Fibroblast of the conjunctiva (primary cell): ENCODE results near the gene MEOX1.
A peak's percentile ranks its signal among the peaks of the same experiment; 100 is the strongest.
"Not testable (repeated sequence)": the region's sequence is repeated elsewhere in the genome, so short reads cannot be mapped to it uniquely, and the experiment has no call there.

Experiments used
- DNase-seq: peaks from one replicate; pipeline ENCODE4 v3.0.0-alpha.2; 2010; ENCODE audit warnings: low read depth

The MEOX1 gene

DNA sequence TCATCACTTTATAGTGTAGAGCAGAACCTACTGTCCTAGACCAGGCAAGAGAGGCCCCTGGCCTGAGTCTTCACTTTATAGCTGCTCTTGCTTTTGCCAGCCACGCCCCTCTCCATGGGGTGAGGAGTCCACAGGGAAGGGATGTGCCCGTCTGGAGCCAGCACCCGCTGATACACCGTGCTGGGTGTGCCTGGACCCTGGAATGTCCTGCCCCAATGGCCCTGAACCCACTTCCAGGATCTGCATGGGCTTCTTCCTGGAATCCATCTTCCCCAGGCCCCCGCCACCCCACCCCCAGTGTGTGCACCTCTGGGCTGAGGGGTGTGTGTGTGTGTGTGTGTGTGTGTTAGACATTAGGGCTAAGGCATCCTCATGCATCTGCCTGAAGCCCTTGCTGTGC lies 44.9 kb downstream of the MEOX1 start:
- no peak for DNase-seq

DNA sequence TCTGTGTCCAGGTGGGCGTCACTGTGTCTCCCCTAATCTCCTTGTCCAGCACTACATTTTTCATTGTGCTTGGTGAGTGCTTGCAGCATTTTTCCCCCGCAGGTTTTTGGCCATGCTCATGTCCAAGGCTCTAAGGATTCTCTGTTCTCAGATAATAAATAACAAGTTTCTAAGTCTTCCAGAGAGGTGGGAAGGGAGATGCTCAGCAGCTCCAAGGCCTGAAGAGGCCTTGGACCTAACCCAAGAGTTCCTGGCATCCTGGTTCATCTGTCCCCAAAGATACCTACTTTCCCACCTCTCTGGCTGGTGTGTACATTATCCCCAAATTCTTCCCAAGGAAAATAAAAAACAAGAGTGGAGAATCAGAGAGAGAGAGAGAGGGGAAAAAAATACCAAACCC lies 45.3 kb downstream of the MEOX1 start:
- DNase-seq: no peak

DNA sequence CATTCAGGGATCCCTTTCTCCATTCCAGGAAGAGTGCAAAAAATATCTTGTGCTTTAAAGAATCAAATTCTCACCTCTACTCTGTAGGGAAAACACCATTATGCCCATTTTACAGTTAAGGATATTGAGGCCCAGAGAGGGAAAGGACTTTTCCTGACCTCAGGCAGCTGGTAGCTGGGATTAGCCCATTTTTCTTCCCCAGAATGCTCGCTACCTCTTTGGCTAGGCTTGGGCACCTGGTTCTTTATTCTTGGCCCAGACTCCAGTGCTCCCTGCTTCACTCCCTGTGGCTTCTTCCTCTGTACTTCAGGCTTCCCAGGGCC lies 45.7 kb downstream of the MEOX1 start:
- DNase-seq: no peak

DNA sequence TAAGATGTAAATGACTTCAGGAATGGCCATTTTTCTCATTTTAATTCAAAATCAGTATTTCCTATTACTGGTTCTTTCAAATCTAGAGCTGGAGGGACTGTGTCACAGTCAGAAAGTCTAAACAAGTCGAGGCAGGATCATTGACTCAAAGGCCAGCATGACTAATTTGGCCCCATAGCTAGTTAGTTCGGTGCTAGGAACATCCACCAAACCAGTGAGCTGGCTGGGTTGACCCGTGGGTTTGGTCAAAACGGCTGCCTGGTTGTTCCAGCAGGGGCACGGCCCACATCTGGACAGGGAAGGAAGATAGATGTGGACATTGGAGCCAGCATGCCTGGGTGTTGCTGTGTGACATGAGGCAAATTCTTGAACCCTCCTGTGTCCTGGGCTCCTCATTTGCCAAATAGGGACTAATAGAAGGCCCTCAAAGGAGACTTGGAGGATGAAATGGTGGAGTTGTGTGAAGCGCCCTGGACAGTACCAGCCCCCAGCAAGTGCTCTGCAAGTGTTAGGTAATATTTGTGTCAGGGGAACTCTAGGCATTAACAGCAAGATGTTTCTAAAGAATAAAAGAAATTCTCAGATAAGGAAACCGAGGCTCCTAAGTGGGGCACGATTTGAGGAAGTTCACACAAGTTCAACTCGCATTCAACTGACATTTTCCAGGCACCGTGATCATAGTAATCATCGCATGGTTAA lies 46.2 kb downstream of the MEOX1 start:
- no peak for DNase-seq

DNA sequence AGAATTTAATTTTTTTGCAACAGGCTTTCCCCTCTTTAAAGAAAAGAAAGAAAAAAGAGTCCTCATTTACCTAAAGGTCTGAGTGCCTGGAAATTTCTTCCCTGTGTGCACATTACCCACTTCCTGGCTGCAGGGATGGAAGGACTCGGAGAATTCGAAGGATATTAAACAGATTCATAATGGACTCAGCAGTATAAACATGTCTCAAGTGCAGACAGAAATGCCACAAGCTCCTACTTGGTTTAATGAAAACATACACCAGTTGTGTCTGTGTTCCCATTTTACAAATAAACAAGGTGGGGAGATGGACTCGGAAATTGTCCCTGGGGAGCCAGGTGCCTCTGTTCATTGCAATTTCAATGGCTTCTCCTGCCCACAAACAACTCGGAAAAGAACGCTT lies 47.2 kb downstream of the MEOX1 start:
- no peak for DNase-seq

DNA sequence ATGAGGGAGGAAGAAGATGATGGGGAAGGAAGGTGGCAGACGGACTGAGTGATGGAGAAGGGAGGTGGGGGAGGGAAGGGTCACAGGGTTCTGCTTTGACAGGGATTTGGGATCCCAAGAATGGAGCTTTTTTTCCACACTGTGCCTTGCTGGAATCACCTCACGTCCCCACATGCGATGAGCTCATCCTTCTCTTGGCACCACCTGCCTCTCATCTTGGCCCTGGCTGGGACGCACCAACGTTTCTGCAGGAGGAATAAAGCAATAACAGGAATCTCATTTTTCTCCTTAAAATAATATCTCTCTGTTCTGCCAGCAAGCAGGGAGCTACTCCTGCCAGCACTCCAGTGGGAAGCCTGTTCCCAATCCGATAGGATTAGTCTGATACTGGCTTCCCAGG lies 47.8 kb downstream of the MEOX1 start:
- no peak for DNase-seq

DNA sequence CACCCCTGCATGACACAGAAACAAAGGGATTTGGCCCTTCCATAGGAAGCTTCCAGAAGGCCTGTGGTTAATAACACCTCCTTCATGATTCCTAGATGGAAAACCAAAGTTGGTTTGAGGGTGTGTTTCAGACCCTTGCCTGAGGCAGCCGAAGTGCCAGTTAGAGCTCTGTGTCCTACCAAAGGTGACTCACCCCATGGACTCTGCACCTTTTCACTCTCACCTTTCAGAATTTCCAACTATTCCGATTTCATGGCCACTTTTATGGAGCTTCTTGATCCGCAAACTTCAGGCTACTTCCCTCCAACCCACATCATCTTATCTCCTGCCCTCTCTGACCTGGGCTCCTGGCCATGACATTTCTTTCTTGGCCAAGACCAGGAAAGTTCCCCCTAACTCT lies 49.2 kb downstream of the MEOX1 start:
- no peak for DNase-seq

DNA sequence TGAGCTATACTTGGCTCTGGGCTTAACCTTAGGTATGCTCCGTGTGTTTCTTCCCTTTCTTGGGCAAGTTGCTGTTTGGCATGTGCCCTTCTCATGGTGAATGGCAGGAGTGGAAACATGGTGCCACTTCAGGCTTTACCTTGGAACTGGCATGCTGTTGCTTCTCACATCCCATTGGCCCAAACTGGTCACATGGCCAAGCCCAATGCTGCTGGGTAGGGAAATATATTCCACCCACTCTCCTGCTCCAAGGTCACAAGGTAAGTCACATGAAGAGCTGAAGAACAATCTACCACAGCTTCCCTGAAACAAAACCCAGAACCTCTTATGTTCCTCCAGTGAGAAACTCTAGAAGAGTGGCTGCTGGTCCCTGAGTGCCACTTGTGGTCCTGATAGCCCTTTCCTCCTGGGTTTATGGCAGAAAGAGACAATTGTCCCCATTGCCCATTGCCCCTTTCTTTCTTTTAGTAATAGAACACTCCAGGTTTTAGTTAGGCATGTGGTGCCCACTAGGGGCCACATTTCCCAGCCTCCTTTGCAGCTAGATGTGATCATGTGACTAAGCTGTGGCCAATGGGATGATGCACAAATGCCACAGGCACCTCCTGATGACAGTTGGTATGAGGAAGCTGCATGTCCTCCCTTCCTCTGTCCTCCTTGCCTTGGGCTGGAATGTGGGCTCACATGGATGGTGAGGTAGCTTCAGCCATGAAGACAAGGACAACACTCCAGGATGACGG lies 50.3 kb downstream of the MEOX1 start:
- DNase-seq: no peak

DNA sequence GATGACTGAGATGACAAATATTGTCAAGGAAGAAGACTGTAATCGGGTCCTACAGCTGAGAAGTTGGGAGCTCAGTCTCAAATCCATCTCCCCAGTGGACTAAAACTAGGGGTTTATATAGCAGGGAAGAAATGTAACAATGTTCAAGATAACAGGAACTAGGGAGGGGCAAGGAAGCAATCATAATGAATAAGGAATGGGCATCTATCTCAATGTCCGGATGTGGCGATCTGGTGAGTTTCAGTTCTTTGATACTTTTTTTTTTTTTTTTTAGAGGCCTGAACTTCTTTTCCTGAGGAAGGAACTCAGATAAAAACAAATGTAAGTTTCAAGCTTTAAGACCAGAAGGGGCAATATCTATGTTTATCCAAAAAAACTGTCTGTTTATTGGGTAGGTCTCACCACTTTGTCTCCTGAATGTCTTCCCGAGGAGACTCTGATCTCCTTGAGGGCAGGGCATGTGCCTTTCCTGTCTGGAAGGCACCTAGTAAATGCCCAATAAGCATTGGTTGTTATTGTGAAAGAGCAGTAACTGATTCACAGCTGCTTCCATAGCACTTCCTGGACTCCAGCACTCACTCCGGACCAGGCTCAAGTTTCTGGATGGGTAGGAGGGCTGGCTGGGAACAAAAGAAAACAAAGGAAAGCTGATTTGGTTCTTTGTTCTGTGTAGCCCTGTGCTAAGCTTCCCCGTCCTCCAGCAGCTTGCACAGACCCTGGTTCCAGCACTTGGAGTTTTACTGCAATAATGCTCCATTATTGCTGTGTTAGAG lies 51.9 kb downstream of the MEOX1 start:
- no peak for DNase-seq

DNA sequence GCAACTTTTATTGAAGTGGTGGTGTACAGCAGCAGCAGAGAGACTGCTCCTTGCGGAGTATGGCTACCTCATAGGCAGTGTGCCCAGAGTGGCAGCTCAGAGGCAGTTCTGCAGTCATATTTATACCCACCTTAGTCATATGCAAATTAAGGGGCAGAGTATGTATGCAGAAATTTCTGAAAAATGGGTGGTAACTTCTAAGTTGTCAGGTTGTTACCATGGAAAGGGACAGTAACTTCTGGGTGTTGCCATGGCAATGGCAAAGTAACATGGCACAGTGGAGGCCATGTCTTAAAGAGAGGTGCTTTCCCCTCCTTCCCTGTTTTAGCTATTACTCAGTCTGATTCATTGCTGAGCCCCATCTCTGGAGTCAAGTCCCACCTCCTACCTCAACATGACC lies 53.4 kb downstream of the MEOX1 start:
- DNase-seq: no peak

DNA sequence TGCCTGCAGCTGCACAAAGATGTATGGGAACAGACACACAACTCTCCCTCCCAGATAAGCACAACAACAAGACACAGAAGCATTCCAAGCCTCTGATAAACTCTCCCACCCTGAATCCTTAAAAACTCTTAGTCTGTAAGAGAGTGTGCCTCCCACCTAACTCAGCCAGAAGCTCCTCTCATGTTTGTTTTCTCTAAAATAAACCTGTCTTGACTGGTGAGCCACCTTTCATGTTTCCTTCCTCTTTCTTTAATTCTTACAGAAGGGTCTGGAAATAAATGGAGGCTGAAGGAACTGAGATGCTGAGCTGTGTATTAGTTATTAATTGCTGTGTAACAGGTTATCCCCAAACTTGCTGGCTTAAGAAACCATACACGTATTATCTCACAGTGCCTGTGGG lies 57.2 kb downstream of the MEOX1 start:
- no peak for DNase-seq

DNA sequence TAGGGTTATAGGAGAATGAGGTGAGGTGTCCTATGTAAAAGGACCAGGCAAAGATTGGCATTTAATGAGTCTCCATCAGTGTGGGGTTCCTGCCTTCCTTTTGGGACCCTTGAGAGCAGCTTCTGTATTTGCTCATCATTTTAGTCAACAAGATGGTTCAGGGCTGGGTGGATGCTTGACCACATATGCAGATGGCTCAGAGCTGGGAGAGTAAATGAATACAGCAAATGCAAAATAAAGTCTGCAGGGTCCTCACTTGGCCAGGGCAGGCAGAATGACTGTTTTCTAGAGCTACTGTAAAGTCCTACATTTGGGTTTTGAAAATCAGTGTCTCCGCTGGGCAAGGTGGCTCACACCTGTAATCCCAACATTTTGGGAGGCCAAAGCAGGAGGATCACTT lies 58.4 kb downstream of the MEOX1 start:
- no peak for DNase-seq

DNA sequence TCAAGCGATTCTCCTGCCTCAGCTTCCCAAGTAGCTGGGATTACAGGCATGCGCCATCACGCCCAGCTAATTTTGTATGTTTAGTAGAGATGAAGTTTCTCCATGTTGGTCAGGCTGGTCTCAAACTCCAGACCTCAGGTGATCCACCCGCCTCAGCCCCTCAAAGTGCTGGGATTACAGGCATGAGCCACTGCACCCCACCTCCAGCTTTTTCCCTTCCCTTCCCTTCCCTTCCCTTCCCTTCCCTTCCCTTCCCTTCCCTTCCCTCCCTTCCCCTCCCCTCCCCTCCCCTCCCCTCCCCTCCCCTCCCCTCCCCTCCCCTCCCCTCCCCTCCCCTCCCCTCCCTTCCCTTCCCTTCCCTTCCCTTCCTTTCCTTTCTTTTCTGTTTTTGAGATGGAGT lies 59.2 kb downstream of the MEOX1 start:
- not testable (repeated sequence) for DNase-seq

DNA sequence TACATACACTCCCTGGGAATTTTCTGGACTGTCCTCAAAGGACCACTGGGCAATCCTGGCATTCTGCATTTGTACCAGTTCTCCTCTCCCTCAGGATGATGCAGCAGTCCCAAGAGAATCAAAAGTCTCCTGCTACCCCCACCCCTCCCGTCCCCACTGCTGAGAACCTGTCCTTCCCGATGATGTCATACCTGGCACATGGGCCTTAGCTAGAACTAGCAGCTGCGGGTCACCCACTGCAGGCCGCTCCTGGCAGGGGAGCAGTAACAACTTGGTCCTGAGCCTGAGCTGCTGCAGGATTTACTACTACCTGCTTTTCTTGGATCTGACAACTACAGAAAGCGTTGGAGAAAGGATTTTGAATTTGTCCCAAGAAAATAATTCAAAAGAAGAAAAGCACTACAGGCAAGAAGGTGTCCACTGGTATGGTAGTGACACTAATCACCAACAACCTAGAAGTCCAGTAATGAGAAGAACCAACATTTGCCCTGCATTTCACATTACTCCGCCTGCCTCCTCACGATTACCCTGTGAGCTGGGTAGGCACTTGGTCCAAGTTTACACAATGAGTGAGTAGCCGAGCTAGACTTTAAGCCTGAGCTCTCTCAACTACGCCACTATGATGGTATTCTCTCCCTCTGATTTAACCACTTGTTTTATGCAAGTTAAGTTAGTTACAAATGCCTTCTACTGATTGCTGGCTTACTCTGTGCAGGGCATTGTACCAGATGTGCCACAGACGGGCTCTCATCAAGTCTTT lies 60.3 kb downstream of the MEOX1 start:
- no peak for DNase-seq

DNA sequence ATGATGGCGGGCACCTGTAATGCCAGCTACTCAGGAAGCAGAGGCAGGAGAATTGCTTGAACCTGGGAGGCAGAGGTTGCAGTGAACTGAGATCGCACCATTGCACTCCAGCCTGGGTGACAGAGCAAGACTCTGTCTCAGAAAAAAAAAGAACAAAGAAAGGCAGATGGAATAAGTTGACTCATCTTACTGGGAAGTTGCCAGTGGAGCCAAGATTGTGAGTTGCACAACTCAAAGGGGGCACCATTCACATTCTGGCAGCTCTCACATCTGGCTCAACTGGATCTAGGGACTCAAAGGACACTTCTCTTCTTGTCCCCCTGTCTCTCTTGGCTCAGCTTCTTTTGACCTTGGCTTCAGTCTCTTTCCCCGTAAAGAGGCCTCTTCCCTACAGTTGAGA lies 61.9 kb downstream of the MEOX1 start:
- DNase-seq: peak; percentile 81

DNA sequence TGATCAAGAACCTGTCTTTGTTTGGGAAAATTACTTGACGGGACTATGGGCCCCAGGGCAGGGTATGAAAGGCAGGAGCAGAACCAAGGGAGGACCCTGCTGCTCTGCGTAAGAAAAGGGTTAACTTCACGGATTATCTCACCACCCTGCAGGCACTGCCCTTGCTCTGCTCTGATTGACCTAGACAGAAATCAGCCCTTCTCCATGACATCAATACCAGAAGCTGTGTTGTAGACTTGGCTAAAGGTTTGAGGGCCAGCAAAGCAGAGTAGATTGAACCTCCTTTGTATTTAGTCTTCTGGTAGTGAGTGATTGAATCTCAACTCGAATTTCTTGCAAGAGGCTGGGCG lies 62.7 kb downstream of the MEOX1 start:
- DNase-seq: no peak

DNA sequence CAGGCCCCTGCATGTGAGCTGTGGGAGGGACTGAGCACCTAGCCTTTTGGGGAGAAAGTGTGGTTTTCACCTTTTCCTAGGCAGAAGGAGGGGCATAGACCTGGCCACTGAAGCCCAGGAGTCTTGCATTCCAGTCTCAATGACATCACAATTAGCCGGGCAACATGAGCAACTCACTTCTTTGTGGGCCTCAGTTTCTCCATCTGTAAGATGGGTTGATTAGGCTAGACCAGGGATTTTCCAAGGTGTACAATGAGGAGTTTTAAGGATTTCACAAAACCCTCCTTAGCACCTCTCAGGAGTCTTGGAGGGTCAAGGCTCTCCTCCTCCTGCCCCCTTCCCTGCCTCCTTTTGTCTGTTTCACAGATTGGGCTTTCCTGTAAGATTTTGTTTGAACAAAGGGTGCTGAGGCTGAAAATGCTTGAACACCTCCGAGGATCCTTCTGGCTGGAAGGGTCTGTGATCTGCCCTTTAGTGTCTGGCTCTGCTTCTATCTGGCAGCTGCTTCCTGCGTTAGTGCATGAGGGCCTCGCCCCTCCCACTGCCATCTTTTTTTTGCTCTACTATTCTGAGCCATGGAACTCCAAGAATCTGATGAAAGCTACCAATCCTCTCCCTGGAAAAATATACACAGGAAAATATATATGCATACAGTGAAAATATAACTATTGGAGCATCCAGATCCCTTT lies 63.2 kb downstream of the MEOX1 start:
- no peak for DNase-seq

DNA sequence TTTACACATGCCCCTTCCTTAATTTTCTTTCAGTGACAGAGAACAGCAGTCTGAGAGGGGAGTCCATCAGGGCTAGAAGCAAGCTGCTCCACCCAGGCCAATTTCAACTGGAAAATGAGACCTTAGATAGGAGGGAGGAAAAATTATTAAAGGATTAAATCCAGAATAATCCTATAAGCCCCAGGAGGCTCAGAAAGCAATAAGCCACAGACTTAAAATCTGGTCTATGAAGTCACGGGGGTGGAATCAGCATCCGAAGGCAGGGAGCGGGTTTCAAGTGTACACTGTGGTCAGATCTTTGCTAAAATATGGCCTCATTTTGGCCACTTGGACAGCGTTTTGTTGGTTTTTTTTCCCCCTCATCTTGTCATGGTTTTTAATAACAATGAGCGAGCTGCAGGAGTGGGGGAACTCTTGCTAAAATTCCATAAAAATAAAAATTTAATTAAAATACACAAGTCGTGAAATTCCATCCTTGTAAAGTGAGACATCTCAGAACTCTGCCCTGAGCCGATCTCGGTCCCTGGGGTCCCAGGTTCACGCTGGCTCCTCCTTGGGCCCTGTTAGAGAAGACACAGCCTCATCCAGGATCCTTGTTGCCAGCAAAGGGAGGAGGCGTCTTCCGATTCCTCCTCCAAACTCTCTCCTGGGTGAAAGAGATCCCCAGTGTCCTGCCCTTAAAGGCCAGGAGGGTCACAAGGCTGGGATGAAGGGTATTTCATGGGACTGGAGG lies 63.9 kb downstream of the MEOX1 start:
- no peak for DNase-seq

DNA sequence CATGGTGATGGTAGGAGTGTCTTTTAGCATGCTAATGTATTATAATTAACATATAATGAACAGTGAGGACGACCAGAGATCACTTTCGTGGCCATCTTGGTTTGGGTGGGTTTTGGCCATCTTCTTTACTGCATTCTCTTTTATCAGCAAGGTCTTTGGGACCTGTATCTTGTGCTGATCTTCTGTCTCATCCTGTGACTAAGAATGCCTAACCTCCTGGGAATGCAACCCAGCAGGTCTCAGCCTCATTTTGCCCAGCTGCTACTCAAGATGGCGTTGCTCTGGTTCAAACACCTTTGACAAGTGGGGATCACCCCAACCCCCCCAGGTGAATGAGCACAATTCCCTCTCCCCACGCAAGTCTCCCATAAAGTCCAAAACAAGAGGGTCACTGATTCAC lies 66.3 kb downstream of the MEOX1 start:
- DNase-seq: no peak

DNA sequence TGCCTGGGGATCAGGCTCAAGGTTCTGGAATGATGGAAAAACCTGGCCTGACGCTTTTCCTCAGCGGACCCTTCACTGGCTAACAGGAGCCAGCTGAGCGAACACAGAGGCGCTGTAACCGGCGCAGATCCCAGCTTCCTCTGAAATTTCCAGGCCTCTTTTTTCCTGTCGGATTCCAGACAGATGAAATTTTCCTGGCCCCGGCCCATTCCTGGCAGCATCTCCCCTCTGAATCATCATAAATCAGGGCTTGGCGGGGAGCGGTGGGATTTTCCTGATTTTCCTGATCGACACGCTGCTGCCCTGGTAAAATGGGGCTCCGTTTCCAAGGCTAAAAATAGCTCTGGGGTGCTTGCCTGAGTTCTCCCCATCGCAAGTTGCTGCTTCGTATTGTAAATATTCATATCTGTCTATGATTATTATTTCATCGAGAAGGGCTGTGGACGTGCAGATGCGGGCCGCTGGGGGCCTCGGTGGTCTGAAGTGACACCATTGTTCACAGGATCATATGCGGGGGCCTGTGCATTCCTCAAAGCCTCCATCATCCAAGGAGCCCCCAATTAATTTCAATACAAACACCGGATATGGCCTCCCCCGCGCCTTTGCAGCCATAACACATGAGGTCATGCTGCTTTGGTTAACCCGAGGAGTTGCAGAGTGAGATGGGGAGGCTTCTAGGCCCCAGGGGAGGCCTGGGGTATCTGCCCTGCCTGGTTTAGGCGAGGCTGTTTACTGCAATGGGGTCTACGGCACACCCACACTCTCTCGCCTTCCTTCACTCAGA lies 69.8 kb downstream of the MEOX1 start:
- no peak for DNase-seq

DNA sequence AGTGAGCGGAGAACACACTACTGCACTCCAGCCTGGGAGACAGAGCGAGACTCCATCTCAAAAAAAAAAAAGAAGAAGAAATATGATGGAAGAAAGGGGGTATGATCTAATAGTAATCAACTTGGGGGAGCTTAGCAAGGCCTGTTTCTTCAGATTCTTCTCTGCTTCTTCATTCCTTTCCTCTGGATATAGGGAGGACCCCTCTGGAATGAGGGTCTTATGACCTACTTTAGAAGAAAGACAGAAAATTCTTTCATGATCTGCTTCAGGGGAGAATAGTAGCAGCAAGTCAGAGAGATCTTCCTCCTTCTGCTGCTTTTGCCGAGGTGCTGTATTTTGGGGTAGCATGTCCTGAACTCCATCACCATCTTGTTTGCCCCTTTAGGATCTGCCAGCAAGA lies 70.7 kb downstream of the MEOX1 start:
- DNase-seq: no peak
